ENCODE measurements around the gene CNBP. TPM values are rescaled to one million over a fixed set of nuclear protein-coding genes. Genes with fewer than 3 reads are reported as not detected.

Gene CNBP
- total and polyA plus RNA-seq, 9 of the 15 experiments (the other 6 are each of a cell fraction or from before 2014, with no cell fraction given), result 284 to 717 (median 412) TPM

- TF ChIP-seq ZKSCAN8 (CRISPR knock-in tag; IDR thresholded peaks at IDR 0.05) (no peak), ZNF695 (CRISPR knock-in tag; IDR thresholded peaks at IDR 0.05) (no peak), CHD4 (IDR thresholded peaks at IDR 0.05; ENCODE audit: insufficient read depth, insufficient replicate concordance, low read depth, low read length, poor library complexity, severe bottlenecking) (no peak), RFX7 (CRISPR knock-in tag; IDR thresholded peaks at IDR 0.05) (no peak), ZFX (CRISPR knock-in tag; IDR thresholded peaks at IDR 0.05) (peak; percentile 61), GTF3C2 (IDR thresholded peaks at IDR 0.05; ENCODE audit: borderline replicate concordance, extremely low read depth, insufficient read length) (no peak), PTRF (tag; IDR thresholded peaks at IDR 0.05) (no peak), CBFA2T2 (conservative IDR thresholded peaks at IDR 0.05) (no peak), HNRNPL (IDR thresholded peaks at IDR 0.05; ENCODE audit: low read depth, low read length) (no peak), KDM5B (IDR thresholded peaks at IDR 0.05; ENCODE audit: insufficient replicate concordance, low read depth, low read length) (no peak)
- TF ChIP-seq, protein P1, sequence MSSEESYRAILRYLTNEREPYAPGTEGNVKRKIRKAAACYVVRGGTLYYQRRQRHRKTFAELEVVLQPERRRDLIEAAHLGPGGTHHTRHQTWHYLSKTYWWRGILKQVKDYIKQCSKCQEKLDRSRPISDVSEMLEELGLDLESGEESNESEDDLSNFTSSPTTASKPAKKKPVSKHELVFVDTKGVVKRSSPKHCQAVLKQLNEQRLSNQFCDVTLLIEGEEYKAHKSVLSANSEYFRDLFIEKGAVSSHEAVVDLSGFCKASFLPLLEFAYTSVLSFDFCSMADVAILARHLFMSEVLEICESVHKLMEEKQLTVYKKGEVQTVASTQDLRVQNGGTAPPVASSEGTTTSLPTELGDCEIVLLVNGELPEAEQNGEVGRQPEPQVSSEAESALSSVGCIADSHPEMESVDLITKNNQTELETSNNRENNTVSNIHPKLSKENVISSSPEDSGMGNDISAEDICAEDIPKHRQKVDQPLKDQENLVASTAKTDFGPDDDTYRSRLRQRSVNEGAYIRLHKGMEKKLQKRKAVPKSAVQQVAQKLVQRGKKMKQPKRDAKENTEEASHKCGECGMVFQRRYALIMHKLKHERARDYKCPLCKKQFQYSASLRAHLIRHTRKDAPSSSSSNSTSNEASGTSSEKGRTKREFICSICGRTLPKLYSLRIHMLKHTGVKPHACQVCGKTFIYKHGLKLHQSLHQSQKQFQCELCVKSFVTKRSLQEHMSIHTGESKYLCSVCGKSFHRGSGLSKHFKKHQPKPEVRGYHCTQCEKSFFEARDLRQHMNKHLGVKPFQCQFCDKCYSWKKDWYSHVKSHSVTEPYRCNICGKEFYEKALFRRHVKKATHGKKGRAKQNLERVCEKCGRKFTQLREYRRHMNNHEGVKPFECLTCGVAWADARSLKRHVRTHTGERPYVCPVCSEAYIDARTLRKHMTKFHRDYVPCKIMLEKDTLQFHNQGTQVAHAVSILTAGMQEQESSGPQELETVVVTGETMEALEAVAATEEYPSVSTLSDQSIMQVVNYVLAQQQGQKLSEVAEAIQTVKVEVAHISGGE (CRISPR knock-in tag; IDR thresholded peaks at IDR 0.05), result peak in 1 of 3 experiments; percentile 79; a peak in 2 of 6 replicates
These were observed 62.5 kb downstream of the CNBP start (continued) for GRCh38 chr3:129121016-129121791.

Data from K562 (cell line).